Endodermal cell (in vitro differentiated cells): ENCODE data around the gene CFAP92. TPM values are rescaled to one million over a fixed set of nuclear protein-coding genes. Genes with fewer than 3 reads are reported as not detected.

Source experiments
- DNase-seq: peaks from one replicate; pipeline ENCODE4 v3.0.0-alpha.2; 2017
- H3K27ac ChIP-seq: 2 replicates; pipeline ENCODE4 v1.5.1; 2013; ENCODE audit warnings: mild to moderate bottlenecking, low read depth, low read length, moderate library complexity
- H3K27me3 ChIP-seq: 2 replicates; pipeline ENCODE4 v1.6.1; 2013; ENCODE audit warnings: mild to moderate bottlenecking, low read length, moderate library complexity; ENCODE audit not compliant: insufficient read depth, control insufficient read depth, poor library complexity, severe bottlenecking
- H3K36me3 ChIP-seq: 2 replicates; pipeline ENCODE4 v1.7.0; 2013; ENCODE audit warnings: mild to moderate bottlenecking, low read length, moderate library complexity; ENCODE audit not compliant: control insufficient read depth, insufficient read depth
- H3K4me1 ChIP-seq: one replicate; pipeline ENCODE4 v1.7.0; 2013; ENCODE audit warnings: low read length; ENCODE audit not compliant: control insufficient read depth, insufficient read depth
- H3K4me3 ChIP-seq: 2 replicates; pipeline ENCODE4 v1.5.1; 2013; ENCODE audit warnings: mild to moderate bottlenecking, low read length, moderate library complexity
- H3K9ac ChIP-seq: 2 replicates; pipeline ENCODE4 v1.6.1; 2013; ENCODE audit warnings: mild to moderate bottlenecking, low read length, moderate library complexity; ENCODE audit not compliant: poor library complexity, severe bottlenecking; ENCODE audit errors: extremely low read depth
- H3K9me3 ChIP-seq: 2 replicates; pipeline ENCODE4 v1.6.1; 2013; ENCODE audit warnings: mild to moderate bottlenecking, low read length, moderate library complexity; ENCODE audit not compliant: control insufficient read depth
- H3K27ac Mint-ChIP-seq: 2 replicates; pipeline ENCODE4 v1.8.0; 2020; ENCODE audit warnings: mixed read lengths
- H3K27me3 Mint-ChIP-seq: 2 replicates; pipeline ENCODE4 v1.8.0; 2021; ENCODE audit warnings: mild to moderate bottlenecking, mixed read lengths; ENCODE audit not compliant: insufficient read depth
- H3K36me3 Mint-ChIP-seq: 2 replicates; pipeline ENCODE4 v1.8.0; 2020; ENCODE audit warnings: low read depth, mixed read lengths
- H3K4me1 Mint-ChIP-seq: 2 replicates; pipeline ENCODE4 v1.8.0; 2020; ENCODE audit warnings: mixed read lengths
- H3K4me3 Mint-ChIP-seq: 2 replicates; pipeline ENCODE4 v1.8.0; 2020; ENCODE audit warnings: mild to moderate bottlenecking, moderate library complexity, mixed read lengths
- H3K9me3 Mint-ChIP-seq: 2 replicates; pipeline ENCODE4 v1.8.0; 2020; ENCODE audit warnings: mild to moderate bottlenecking, mixed read lengths
- WGBS, 2 experiments: methylation state at CpG; one replicate each; pipeline versions ENCODE4 v1.1.5 to v1.1.7; 2013; ENCODE audit warnings: missing lambda C conversion rate in 2 of 2, mixed read lengths in 1 of 2; ENCODE audit not compliant: insufficient coverage in 1 of 2, insufficient read length in 1 of 2; 5-methylcytosine and 5-hydroxymethylcytosine counted together
- total RNA-seq, 2 donors: library from RNA; stranded (reverse); fragmentation: NEBNext Ultra II Directional in 1 of 2; extraction: Animal tissue kit (Norgen Biotek cat#: 25700) in 1 of 2; gene quantifications; 2 replicates in 1 of 2; 3 replicates in 1 of 2; pipeline ENCODE4 v1.2.1, GENCODE V29; 2021
- TF ChIP-seq, protein P1 (sequence below): fragments of 200-600 bp; sonication (generic); conservative IDR thresholded peaks from 2 replicates; pipeline ENCODE4 v1.5.0; 2021; ENCODE audit warnings: antibody characterized with exemption, mild to moderate bottlenecking

CFAP92 gene
- total RNA-seq, 2 donors from 2014 or later, result 1.3 to 3.0 TPM

DNA sequence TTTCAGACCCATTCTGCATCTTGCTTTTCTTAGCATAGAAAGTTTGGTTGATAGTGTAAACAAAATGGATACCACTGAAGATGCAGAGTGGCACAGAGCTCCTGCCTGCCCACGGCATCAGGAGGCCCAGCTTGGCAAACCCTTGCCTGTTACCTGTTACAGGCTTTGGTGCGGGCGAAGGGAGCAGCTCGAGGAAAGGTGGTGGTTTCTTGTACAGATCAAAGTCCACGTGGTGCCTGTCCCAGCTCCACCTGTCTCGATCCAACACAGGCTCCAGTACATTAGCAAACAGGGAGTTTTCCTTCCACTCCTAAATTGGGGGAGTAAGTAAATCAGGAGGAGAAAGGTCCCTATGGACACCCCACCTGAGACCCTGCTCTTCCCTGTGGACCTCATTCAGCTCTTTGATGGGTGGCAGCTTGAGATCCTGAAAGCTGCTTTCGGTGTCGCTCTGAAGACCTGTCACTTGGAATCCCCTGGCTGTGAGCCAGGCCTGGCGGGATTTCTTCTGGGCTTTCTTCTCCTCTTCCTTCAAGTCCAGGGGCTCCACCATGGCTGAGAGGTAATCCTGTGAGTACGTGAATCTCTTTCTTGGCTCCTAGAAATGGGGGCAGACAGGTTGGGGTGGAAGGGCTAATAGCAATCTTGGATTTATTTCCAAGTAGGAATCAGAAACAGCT is 78.8 kb downstream of the CFAP92 start:
- Mint-ChIP-seq H3K27ac (no peak overlapping the region), H3K4me3 (no peak overlapping the region), H3K4me1 (no peaks in the 10 kb centered on the region), H3K27me3 (no peaks in the 10 kb centered on the region), H3K9me3 (peaks cover 19% of the 10 kb centered on the region), H3K36me3 (peaks cover 82% of the 10 kb centered on the region)
- 96 to 99% methylated on average over 8 to 10 of the region's 10 CpGs for WGBS, 2 experiments
- Histone ChIP-seq H3K4me1 (no peaks in the 10 kb centered on the region), H3K9ac (no peak overlapping the region), H3K9me3 (peaks cover 14% of the 10 kb centered on the region), H3K27me3 (no peaks in the 10 kb centered on the region), H3K36me3 (peaks cover 96% of the 10 kb centered on the region), H3K27ac (no peak overlapping the region), H3K4me3 (no peak overlapping the region)
- no peak for DNase-seq
- TF ChIP-seq, protein P1, sequence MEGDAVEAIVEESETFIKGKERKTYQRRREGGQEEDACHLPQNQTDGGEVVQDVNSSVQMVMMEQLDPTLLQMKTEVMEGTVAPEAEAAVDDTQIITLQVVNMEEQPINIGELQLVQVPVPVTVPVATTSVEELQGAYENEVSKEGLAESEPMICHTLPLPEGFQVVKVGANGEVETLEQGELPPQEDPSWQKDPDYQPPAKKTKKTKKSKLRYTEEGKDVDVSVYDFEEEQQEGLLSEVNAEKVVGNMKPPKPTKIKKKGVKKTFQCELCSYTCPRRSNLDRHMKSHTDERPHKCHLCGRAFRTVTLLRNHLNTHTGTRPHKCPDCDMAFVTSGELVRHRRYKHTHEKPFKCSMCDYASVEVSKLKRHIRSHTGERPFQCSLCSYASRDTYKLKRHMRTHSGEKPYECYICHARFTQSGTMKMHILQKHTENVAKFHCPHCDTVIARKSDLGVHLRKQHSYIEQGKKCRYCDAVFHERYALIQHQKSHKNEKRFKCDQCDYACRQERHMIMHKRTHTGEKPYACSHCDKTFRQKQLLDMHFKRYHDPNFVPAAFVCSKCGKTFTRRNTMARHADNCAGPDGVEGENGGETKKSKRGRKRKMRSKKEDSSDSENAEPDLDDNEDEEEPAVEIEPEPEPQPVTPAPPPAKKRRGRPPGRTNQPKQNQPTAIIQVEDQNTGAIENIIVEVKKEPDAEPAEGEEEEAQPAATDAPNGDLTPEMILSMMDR, result no peak

DNA sequence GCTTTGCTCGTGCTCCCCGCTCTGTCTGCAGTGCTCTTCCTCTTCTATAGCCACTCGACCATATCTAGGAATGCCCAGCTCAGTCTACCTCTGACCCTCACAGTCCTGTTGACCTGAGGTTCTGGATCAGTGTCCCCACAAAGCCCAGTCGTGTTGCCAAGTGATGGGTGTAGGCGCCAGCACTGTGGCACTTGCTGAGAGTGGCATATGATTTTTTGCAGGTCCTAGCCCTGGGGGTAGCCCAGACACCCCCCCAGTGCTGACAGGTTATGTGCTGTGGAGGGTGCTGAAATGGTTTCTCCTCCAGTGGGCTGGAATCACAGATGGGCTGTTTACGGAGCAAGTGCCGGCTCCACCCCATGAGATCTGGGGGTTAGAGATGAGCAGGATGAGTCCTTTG is 82.0 kb downstream of the CFAP92 start:
- H3K27ac ChIP-seq, result no peak overlapping the region
- H3K27me3 Mint-ChIP-seq, result no peaks in the 10 kb centered on the region
- H3K9me3 ChIP-seq, result no peaks in the 10 kb centered on the region
- no peak overlapping the region for H3K4me3 ChIP-seq
- H3K36me3 Mint-ChIP-seq, result peaks cover 56% of the 10 kb centered on the region
- H3K27ac Mint-ChIP-seq, result no peak overlapping the region
- peak; percentile 27 for DNase-seq
- H3K4me3 Mint-ChIP-seq, result no peak overlapping the region
- peaks cover 91% of the 10 kb centered on the region for H3K36me3 ChIP-seq
- TF ChIP-seq, protein P1, result no peak
- H3K4me1 Mint-ChIP-seq, result no peaks in the 10 kb centered on the region
- no peaks in the 10 kb centered on the region for H3K27me3 ChIP-seq
- H3K9me3 Mint-ChIP-seq, result no peaks in the 10 kb centered on the region
- H3K9ac ChIP-seq, result no peak overlapping the region
- no peaks in the 10 kb centered on the region for H3K4me1 ChIP-seq
- 94 to 95% methylated on average over 5 to 7 of the region's 7 CpGs for WGBS, 2 experiments

DNA sequence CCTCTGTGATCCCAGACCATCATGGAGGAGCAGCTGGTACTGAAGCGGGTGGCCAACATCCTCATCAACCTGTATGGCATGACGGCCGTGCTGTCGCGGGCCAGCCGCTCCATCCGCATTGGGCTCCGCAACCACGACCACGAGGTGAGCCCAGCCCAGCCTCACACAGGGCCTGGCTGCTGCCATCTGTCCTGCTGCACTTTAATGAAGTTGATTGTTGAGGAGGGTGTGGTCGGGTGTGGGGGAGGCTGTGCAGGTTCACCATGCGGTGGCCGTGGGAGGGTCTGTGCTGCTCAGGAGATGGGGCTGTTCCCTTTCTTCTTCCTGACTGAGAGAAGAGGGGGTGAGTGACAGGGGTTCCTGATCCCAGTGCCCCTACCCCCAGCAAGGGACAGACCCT is 83.9 kb downstream of the CFAP92 start:
- H3K4me3 Mint-ChIP-seq, result no peak overlapping the region
- no peak overlapping the region for H3K27ac ChIP-seq
- 96 to 99% methylated on average over 10 to 13 of the region's 13 CpGs for whole genome bisulfite sequencing, 2 experiments
- H3K9me3 Mint-ChIP-seq, result no peaks in the 10 kb centered on the region
- H3K4me3 ChIP-seq, result no peak overlapping the region
- no peaks in the 10 kb centered on the region for H3K27me3 ChIP-seq
- H3K36me3 ChIP-seq, result peaks cover 89% of the 10 kb centered on the region
- no peaks in the 10 kb centered on the region for H3K4me1 Mint-ChIP-seq
- DNase-seq, result peak; percentile 33
- peaks cover 56% of the 10 kb centered on the region for H3K36me3 Mint-ChIP-seq
- no peaks in the 10 kb centered on the region for H3K27me3 Mint-ChIP-seq
- H3K9me3 ChIP-seq, result no peaks in the 10 kb centered on the region
- no peak overlapping the region for H3K27ac Mint-ChIP-seq
- H3K9ac ChIP-seq, result no peak overlapping the region
- no peaks in the 10 kb centered on the region for H3K4me1 ChIP-seq
- TF ChIP-seq, protein P1, result no peak
